Measurements from ENCODE around the gene NDUFA6.
"Not testable (repeated sequence)": the region's sequence is repeated elsewhere in the genome, so short reads cannot be mapped to it uniquely, and the experiment has no call there.

NDUFA6 gene

GRCh38 chr22:42073621-42074041 lies 16.9 kb downstream of the NDUFA6 start:
- no peak for TF ChIP-seq CTCF (IDR thresholded peaks at IDR 0.05)
- intact Hi-C loops (cut with DNase I; ENCODE audit: low total_unique reads): loop anchor here (10.0 kb wide), 1 partner anchor 239 kb away; the partner anchor contains the start of gene SREBF2
- H3K9me3 ChIP-seq: no peaks in the 10 kb centered on the region
- peaks cover 0 to 22% (median 9%) of the 10 kb centered on the region in 3 donors for H3K36me3 ChIP-seq
- peaks cover 0 to 60% (median 42%) of the 10 kb centered on the region in 4 donors for H3K4me1 ChIP-seq
- peak overlapping the region; percentile 96 to 97 for H3K27ac ChIP-seq
- H3K4me3 ChIP-seq: peak overlapping the region; percentile 73 to 82
- DNase-seq: no peak
- no peaks in the 10 kb centered on the region for H3K27me3 ChIP-seq

- no peak for DNase-seq
- no peak overlapping the region for H3K27ac ChIP-seq
Observed at GRCh38 chr22:42072606-42073330, 17.8 kb downstream of the NDUFA6 start.

GRCh38 chr22:42071508-42071907 lies 19.1 kb downstream of the NDUFA6 start:
- not testable (repeated sequence) for H3K27me3 ChIP-seq, H3K9me3 ChIP-seq, DNase-seq
- Histone ChIP-seq H3K36me3 (peaks cover 1 to 30% (median 19%) of the 10 kb centered on the region in 3 donors), H3K27ac (peak overlapping the region; percentile 81 to 83), H3K4me1 (peaks cover 0 to 42% (median 29%) of the 10 kb centered on the region in 4 donors), H3K4me3 (peak overlapping the region; percentile 53 to 81)
- intact Hi-C loops (cut with DNase I; ENCODE audit: low total_unique reads): loop anchor here (10.0 kb wide), 1 partner anchor 237 kb away; the partner anchor contains the start of gene SREBF2

More at GRCh38 chr22:42072606-42073330, 17.8 kb downstream of the NDUFA6 start:
- H3K9me3 ChIP-seq: no peaks in the 10 kb centered on the region
- intact Hi-C loops (cut with DNase I; ENCODE audit: low total_unique reads): loop anchor here (10.0 kb wide), 1 partner anchor 238 kb away; the partner anchor contains the start of gene SREBF2
- H3K36me3 ChIP-seq: peaks cover 0 to 27% (median 15%) of the 10 kb centered on the region in 3 donors
- peaks cover 0 to 51% (median 33%) of the 10 kb centered on the region in 4 donors for H3K4me1 ChIP-seq
- TF ChIP-seq CTCF (IDR thresholded peaks at IDR 0.05): no peak
- H3K4me3 ChIP-seq: no peak overlapping the region
- H3K27me3 ChIP-seq: no peaks in the 10 kb centered on the region

GRCh38 chr22:42070517-42071422 lies 19.8 kb downstream of the NDUFA6 start, which contains the start of gene NAGA:
TSS of gene NAGA (minus strand) at chr22:42070812. CDS start at chr22:42070297, 515 bp downstream.
- intact Hi-C loops (cut with DNase I; ENCODE audit: low total_unique reads): loop anchor here (10.0 kb wide), 1 partner anchor 236 kb away; the partner anchor contains the start of gene SREBF2
- no peak for TF ChIP-seq CTCF (IDR thresholded peaks at IDR 0.05)

GRCh38 chr22:42069801-42070516 lies 20.6 kb downstream of the NDUFA6 start:
- Histone ChIP-seq H3K9me3 (no peaks in the 10 kb centered on the region), H3K4me3 (peak overlapping the region; percentile 53 to 81), H3K4me1 (peaks cover 0 to 35% (median 22%) of the 10 kb centered on the region in 4 donors), H3K36me3 (peaks cover 13 to 36% (median 34%) of the 10 kb centered on the region in 3 donors), H3K27ac (peak overlapping the region; percentile 81 to 83), H3K27me3 (no peaks in the 10 kb centered on the region)
- TF ChIP-seq CTCF (IDR thresholded peaks at IDR 0.05): no peak
- no peak for DNase-seq
- intact Hi-C loops (cut with DNase I; ENCODE audit: low total_unique reads): loop anchor here (10.0 kb wide), 1 partner anchor 235 kb away; the partner anchor contains the start of gene SREBF2

More at GRCh38 chr22:42070517-42071422, 19.8 kb downstream of the NDUFA6 start, which contains the start of gene NAGA:
- Histone ChIP-seq H3K36me3 (peaks cover 9 to 30% (median 26%) of the 10 kb centered on the region in 3 donors), H3K4me1 (peaks cover 0 to 41% (median 29%) of the 10 kb centered on the region in 4 donors), H3K27me3 (no peaks in the 10 kb centered on the region), H3K9me3 (no peaks in the 10 kb centered on the region), H3K4me3 (peak within 1 kb of the TSS; percentile 53 to 81), H3K27ac (peak within 1 kb of the TSS; percentile 81 to 83)
- DNase-seq: peak; percentile 97 to 99
